NK-92 (cell line): Measurements from ENCODE around the gene ARF3.

ENCODE experiments used
- DNase-seq: peaks from one replicate; lab custom pipeline; 2025; ENCODE audit not compliant: unreplicated experiment; lab: John Stamatoyannopoulos, UW

The ARF3 gene

GRCh38 chr12:48957141-48958048 lies at the start of gene ARF3:
ARF3 (minus strand) TSS chr12:48957487; CDS start chr12:48941095, 16,392 bp downstream.
- peak; percentile 54 for DNase-seq

- DNase-seq, result no peak
Measured at GRCh38 chr12:49000346-49000745, 43.1 kb upstream of the ARF3 start.

- no peak for DNase-seq
Measured at GRCh38 chr12:48999371-49000131, 42.3 kb upstream of the ARF3 start, which contains the start of gene DDN. DDN (minus strand) TSS chr12:48999375; CDS start chr12:48999287, 88 bp downstream.

- DNase-seq, result no peak
Measured at GRCh38 chr12:48998497-48999353, 41.4 kb upstream of the ARF3 start.

GRCh38 chr12:48997719-48998496 lies 40.6 kb upstream of the ARF3 start:
- DNase-seq, result no peak

- DNase-seq, result no peak
Measured at GRCh38 chr12:48996794-48997718, 39.8 kb upstream of the ARF3 start.

- no peak for DNase-seq
Measured at GRCh38 chr12:48995086-48995879, 38.0 kb upstream of the ARF3 start.

GRCh38 chr12:48994224-48995085 lies 37.2 kb upstream of the ARF3 start:
- DNase-seq, result no peak

- no peak for DNase-seq
Measured at GRCh38 chr12:48993787-48994186, 36.5 kb upstream of the ARF3 start.

GRCh38 chr12:48991247-48992050 lies 34.2 kb upstream of the ARF3 start:
- DNase-seq, result no peak

- no peak for DNase-seq
Measured at GRCh38 chr12:48990552-48990951, 33.3 kb upstream of the ARF3 start.

GRCh38 chr12:48988030-48988649 lies 30.9 kb upstream of the ARF3 start:
- no peak for DNase-seq

GRCh38 chr12:48986720-48987291 lies 29.5 kb upstream of the ARF3 start:
- DNase-seq, result no peak

GRCh38 chr12:48985901-48986300 lies 28.6 kb upstream of the ARF3 start:
- no peak for DNase-seq

GRCh38 chr12:48985475-48985897 lies 28.2 kb upstream of the ARF3 start:
- DNase-seq, result no peak
